ENCODE measurements around the gene UMOD.

DNA sequence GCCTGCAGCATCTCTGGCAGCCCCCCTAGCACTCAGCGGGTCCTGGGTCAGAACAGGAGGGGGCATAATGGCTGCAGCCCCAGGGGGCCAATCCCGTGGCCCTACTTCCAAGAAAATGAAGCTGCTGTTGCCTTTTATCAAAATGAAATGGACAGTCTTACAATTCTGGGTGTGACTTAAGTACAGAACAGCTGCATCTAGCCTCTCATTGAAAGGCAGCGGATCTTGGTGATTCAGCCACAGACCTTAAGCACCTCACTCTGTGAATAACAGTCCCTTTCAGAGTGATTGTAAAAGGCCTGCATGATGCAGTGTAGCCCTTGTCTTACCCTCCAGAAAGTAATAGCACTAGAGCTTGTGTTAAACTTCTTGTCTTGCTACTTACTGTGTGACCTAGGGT is 11.5 kb upstream of the UMOD start:
- TF ChIP-seq GATA2 (IDR thresholded peaks at IDR 0.05; ENCODE audit: low read depth, low read length) (no peak), GATA3 (IDR thresholded peaks at IDR 0.05; ENCODE audit: low read depth, low read length) (no peak)

Data from SH-SY5Y (cell line).